WTC11 (cell line): ENCODE results near the gene DNASE1L3. TPM values are rescaled to one million over a fixed set of nuclear protein-coding genes. Genes with fewer than 3 reads are reported as not detected.

Experiments used
- ATAC-seq: fragments of 200-7000 bp; cut with Tn5 transposase; 2 replicates; pipeline ENCODE4 v1.10.0; 2021; ENCODE audit warnings: mild to moderate bottlenecking, moderate library complexity
- CTCF ChIA-PET: fragments of 300-600 bp; sonication (Branson Sonifier 250); formaldehyde crosslinking; loops from one replicate; lab custom pipeline; 2021; ENCODE audit warnings: antibody characterized with exemption; lab: Charles Lee
- POLR2A ChIA-PET: fragments of 350-600 bp; sonication (Branson Sonifier 250); formaldehyde crosslinking; loops from one replicate; lab custom pipeline; 2021; ENCODE audit warnings: antibody characterized with exemption; lab: Charles Lee
- DNase-seq: peaks from one replicate; pipeline ENCODE4 v3.0.0; 2021; ENCODE audit warnings: low spot score
- H3K27ac Mint-ChIP-seq: 2 replicates; pipeline ENCODE4 v1.8.0; 2021; ENCODE audit warnings: mixed read lengths
- H3K27me3 Mint-ChIP-seq: 2 replicates; pipeline ENCODE4 v1.8.0; 2021; ENCODE audit warnings: low read depth, mild to moderate bottlenecking, moderate library complexity, mixed read lengths
- H3K36me3 Mint-ChIP-seq: 2 replicates; pipeline ENCODE4 v1.8.0; 2021; ENCODE audit warnings: mixed read lengths
- H3K4me1 Mint-ChIP-seq: 2 replicates; pipeline ENCODE4 v1.8.0; 2022; ENCODE audit warnings: mixed read lengths
- H3K4me3 Mint-ChIP-seq: 2 replicates; pipeline ENCODE4 v1.8.0; 2021; ENCODE audit warnings: mild to moderate bottlenecking, moderate library complexity, mixed read lengths
- H3K9me3 Mint-ChIP-seq: 2 replicates; pipeline ENCODE4 v1.8.0; 2021; ENCODE audit warnings: mixed read lengths
- ARID4B ChIP-seq: sonication (generic); formaldehyde crosslinking; IDR thresholded peaks from 2 replicates; pipeline ENCODE4 v1.8.0; 2023; ENCODE audit warnings: missing genetic modification reagents, mild to moderate bottlenecking, borderline replicate concordance
- ATF6 ChIP-seq: sonication (generic); formaldehyde crosslinking; IDR thresholded peaks from 2 replicates; pipeline ENCODE4 v1.8.1; 2023; ENCODE audit warnings: mild to moderate bottlenecking, missing genetic modification reagents
- CBFB ChIP-seq: sonication (generic); formaldehyde crosslinking; IDR thresholded peaks from 2 replicates; pipeline ENCODE4 v1.8.1; 2022; ENCODE audit warnings: mild to moderate bottlenecking, low read depth, missing genetic modification reagents
- CDX4 ChIP-seq: fragments of 250-450 bp; sonication (Bioruptor Pico); IDR thresholded peaks from 2 replicates; pipeline ENCODE4 v1.9.0; 2021; ENCODE audit warnings: moderate library complexity, mild to moderate bottlenecking, inconsistent platforms, borderline replicate concordance
- E2F1 ChIP-seq: sonication (generic); formaldehyde crosslinking; IDR thresholded peaks from 2 replicates; pipeline ENCODE4 v1.8.0; 2022; ENCODE audit warnings: mild to moderate bottlenecking, missing genetic modification reagents
- ESRRA ChIP-seq: sonication (generic); formaldehyde crosslinking; IDR thresholded peaks from 2 replicates; pipeline ENCODE4 v1.8.1; 2022; ENCODE audit warnings: mild to moderate bottlenecking, missing genetic modification reagents, borderline replicate concordance
- GRHL2 ChIP-seq: fragments of 250-450 bp; sonication (Bioruptor Pico); IDR thresholded peaks from 2 replicates; pipeline ENCODE4 v1.8.0; 2022; ENCODE audit warnings: mild to moderate bottlenecking, moderate library complexity; ENCODE audit not compliant: insufficient replicate concordance, severe bottlenecking
- HMGXB4 ChIP-seq: sonication (generic); formaldehyde crosslinking; IDR thresholded peaks from 2 replicates; pipeline ENCODE4 v1.8.1; 2023; ENCODE audit warnings: mild to moderate bottlenecking, moderate library complexity, missing genetic modification reagents
- IRF1 ChIP-seq: sonication (generic); formaldehyde crosslinking; IDR thresholded peaks from 2 replicates; pipeline ENCODE4 v1.8.0; 2023; ENCODE audit warnings: missing genetic modification reagents
- NFE2L1 ChIP-seq: sonication (generic); formaldehyde crosslinking; IDR thresholded peaks from 2 replicates; pipeline ENCODE4 v1.8.1; 2023; ENCODE audit warnings: missing genetic modification reagents
- NR3C1 ChIP-seq: sonication (generic); formaldehyde crosslinking; conservative IDR thresholded peaks from 2 replicates; pipeline ENCODE4 v1.8.1; 2023; ENCODE audit warnings: low read depth, mild to moderate bottlenecking, missing genetic modification reagents
- SMAD3 ChIP-seq: sonication (generic); formaldehyde crosslinking; IDR thresholded peaks from 2 replicates; pipeline ENCODE4 v1.8.0; 2022; ENCODE audit warnings: missing genetic modification reagents, mild to moderate bottlenecking, borderline replicate concordance
- SMAD4 ChIP-seq: sonication (generic); formaldehyde crosslinking; IDR thresholded peaks from 2 replicates; pipeline ENCODE4 v1.8.0; 2022; ENCODE audit warnings: mild to moderate bottlenecking, missing genetic modification reagents
- STAT6 ChIP-seq: sonication (generic); formaldehyde crosslinking; conservative IDR thresholded peaks from 2 replicates; pipeline ENCODE4 v1.8.1; 2023; ENCODE audit warnings: mild to moderate bottlenecking, low read depth, missing genetic modification reagents, moderate library complexity
- TP53 ChIP-seq: sonication (generic); formaldehyde crosslinking; IDR thresholded peaks from 2 replicates; pipeline ENCODE4 v1.8.1; 2023; ENCODE audit warnings: mild to moderate bottlenecking, missing genetic modification reagents
- ZNF263 ChIP-seq: sonication (generic); formaldehyde crosslinking; IDR thresholded peaks from 2 replicates; pipeline ENCODE4 v1.8.1; 2022; ENCODE audit warnings: low read depth, mild to moderate bottlenecking, moderate library complexity, missing genetic modification reagents
- ZNF281 ChIP-seq: sonication (generic); formaldehyde crosslinking; IDR thresholded peaks from 2 replicates; pipeline ENCODE4 v1.8.0; 2023; ENCODE audit warnings: mild to moderate bottlenecking, missing genetic modification reagents
- total RNA-seq: library from RNA; stranded (reverse); gene quantifications from 3 replicates; pipeline ENCODE4 v1.2.3, GENCODE V29; 2021

Gene DNASE1L3
- total RNA-seq, 1 experiment from 2014 or later = not detected

GRCh38 chr3:58251631-58252035 is 40.9 kb upstream of the DNASE1L3 start:
- Mint-ChIP-seq H3K27me3 (no peaks in the 10 kb centered on the region), H3K4me3 (no peak overlapping the region), H3K9me3 (no peaks in the 10 kb centered on the region), H3K27ac (no peak overlapping the region), H3K36me3 (no peaks in the 10 kb centered on the region), H3K4me1 (peaks cover 6% of the 10 kb centered on the region)
- TF ChIP-seq SMAD3 (CRISPR knock-in tag) = no peak
- TF ChIP-seq GRHL2 = no peak
- no peak for TF ChIP-seq ZNF281 (CRISPR knock-in tag)
- no peak for TF ChIP-seq SMAD4 (CRISPR knock-in tag)
- no peak for TF ChIP-seq IRF1 (CRISPR knock-in tag)
- no peak for TF ChIP-seq TP53 (CRISPR knock-in tag)
- TF ChIP-seq NR3C1 = no peak
- POLR2A ChIA-PET = interaction anchor here (0.6 kb wide), 1 partner anchor 20 kb away, joined by 3 read pairs; no protein-coding TSS in a partner anchor
- ATAC-seq (no peak), DNase-seq (no peak)
- CTCF ChIA-PET = interaction anchor here (1.2 to 3.8 kb wide), 4 partner anchors 10 to 74 kb away, joined by 3 to 20 read pairs (median 14); partner anchors contain the start of genes HTD2 and RPP14

- Mint-ChIP-seq H3K4me3 (no peak overlapping the region), H3K27me3 (no peaks in the 10 kb centered on the region), H3K4me1 (peaks cover 6% of the 10 kb centered on the region), H3K36me3 (no peaks in the 10 kb centered on the region), H3K27ac (peak overlapping the region; percentile 0; the same call in 1 of the 2 replicates), H3K9me3 (no peaks in the 10 kb centered on the region)
- no peak for DNase-seq
- POLR2A ChIA-PET = no interaction called here
- peak; percentile 59 for ATAC-seq
- CTCF ChIA-PET = interaction anchor here (0.6 to 3.8 kb wide), 8 partner anchors 9 to 72 kb away, joined by 3 to 21 read pairs (median 10); partner anchors contain the start of genes HTD2 and RPP14
- TF ChIP-seq E2F1 (CRISPR knock-in tag) (no peak), CDX4 (CRISPR knock-in tag) (no peak), ATF6 (CRISPR knock-in tag) (no peak), ARID4B (CRISPR knock-in tag) (no peak), ZNF263 (CRISPR knock-in tag) (no peak), ESRRA (CRISPR knock-in tag) (no peak), HMGXB4 (CRISPR knock-in tag) (no peak), NFE2L1 (CRISPR knock-in tag) (no peak), CBFB (no peak), STAT6 (CRISPR knock-in tag) (no peak)
Measured at GRCh38 chr3:58250093-58250707, 39.4 kb upstream of the DNASE1L3 start.
